Esophagus mucosa (tissue), 1 donor: ENCODE measurements around the gene AP1G2. TPM values are rescaled to one million over a fixed set of nuclear protein-coding genes. Genes with fewer than 3 reads are reported as not detected.
A peak's percentile ranks its signal among the peaks of the same experiment; 100 is the strongest.

Experiments used
- ATAC-seq: fragments of 200-7000 bp; cut with Tn5 transposase; one replicate; pipeline ENCODE4 v1.9.1; 2020
- total RNA-seq: library from RNA; stranded (reverse); gene quantifications from one replicate; pipeline ENCODE4 v1.2.4, GENCODE V29; 2023
- donor health status: DM: yes; HTN: yes; CAD: no.

Gene AP1G2
- total RNA-seq, 1 donor from 2014 or later, result 81.3 TPM

GRCh38 chr14:23513818-23514643, 53.6 kb downstream of the AP1G2 start:
- ATAC-seq, result peak; percentile 54

GRCh38 chr14:23513005-23513817, 54.4 kb downstream of the AP1G2 start:
- peak; percentile 35 for ATAC-seq

DNA sequence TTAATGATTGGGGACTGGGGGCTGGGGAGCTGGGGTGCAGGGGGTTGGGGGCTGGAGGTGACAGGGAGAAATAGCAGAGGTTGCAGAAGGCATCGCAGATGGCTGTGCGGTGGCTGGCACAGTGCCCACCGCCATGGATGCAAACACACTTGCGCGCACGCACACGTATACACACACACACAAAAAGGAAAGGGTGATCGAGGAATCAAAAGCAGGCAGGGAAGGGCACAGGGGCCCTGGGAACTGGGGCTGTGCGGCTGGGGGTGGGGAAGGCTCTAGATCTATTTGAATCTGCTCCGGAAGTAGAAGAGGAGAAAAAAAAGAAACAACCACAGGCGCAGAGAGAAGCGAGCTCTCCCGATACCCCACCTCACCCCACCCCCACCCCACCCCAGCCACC, 55.4 kb downstream of the AP1G2 start:
- no peak for ATAC-seq

Other genes with a start within 250 kb of the AP1G2 start
- gene PABPN1, start 246.3 kb downstream of the AP1G2 start, total RNA-seq, result 77.7 TPM
- gene SLC22A17, start 214.9 kb downstream of the AP1G2 start, total RNA-seq, result 2.0 TPM
- 27.6 TPM for gene EFS, start 202.6 kb downstream of the AP1G2 start, total RNA-seq
- not detected for gene IL25, start 195.0 kb downstream of the AP1G2 start, total RNA-seq
- not detected for gene CMTM5, start 190.7 kb downstream of the AP1G2 start, total RNA-seq
- gene MYH6, start 159.5 kb downstream of the AP1G2 start, total RNA-seq, result not detected
- gene MYH7, start 132.1 kb downstream of the AP1G2 start, total RNA-seq, result 0.72 TPM
- gene NGDN, start 98.1 kb downstream of the AP1G2 start, total RNA-seq, result 20.4 TPM
- gene ZFHX2, start 16.0 kb downstream of the AP1G2 start, total RNA-seq, result 0.44 TPM
- 7.6 TPM for gene THTPA, start 11.5 kb downstream of the AP1G2 start, total RNA-seq
- gene JPH4, start 11.0 kb upstream of the AP1G2 start, total RNA-seq, result 0.04 TPM
- gene DHRS2, start 68.6 kb upstream of the AP1G2 start, total RNA-seq, result not detected